ENCODE measurements around the gene GOLGB1. TPM values are rescaled to one million over a fixed set of nuclear protein-coding genes. Genes with fewer than 3 reads are reported as not detected.

Gene GOLGB1
- polyA plus RNA-seq, 1 experiment, result 17.3 TPM

DNA sequence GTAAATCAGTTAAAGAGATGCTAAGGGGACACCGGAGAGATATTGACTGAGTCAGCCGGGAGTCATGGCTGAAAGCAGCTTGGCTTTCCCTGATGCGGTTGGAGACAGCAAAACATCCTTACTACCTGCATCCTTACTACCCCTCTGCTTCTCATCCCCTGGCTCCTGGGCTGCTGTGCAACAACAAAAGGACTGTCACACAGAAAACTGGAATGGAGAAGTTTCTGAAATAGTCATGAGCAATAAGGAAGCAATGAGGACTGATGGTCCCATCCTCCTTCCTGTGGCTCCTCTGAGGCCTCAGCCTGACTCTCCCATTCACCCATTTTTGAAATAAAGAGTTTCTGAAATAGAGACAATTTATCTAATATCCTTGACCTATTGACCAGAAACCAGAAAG lies 90.0 kb downstream of the GOLGB1 start:
- H3K27me3 ChIP-seq (ENCODE audit: control insufficient read depth, insufficient read depth, low read length), result no peaks in the 10 kb centered on the region
- no peak for DNase-seq (ENCODE audit: low read depth)
- H3K36me3 ChIP-seq (ENCODE audit: control insufficient read depth, insufficient read depth, low read length), result peaks cover 3% of the 10 kb centered on the region; the same call in 1 of the 2 replicates
- CTCF ChIA-PET, result no interaction called here
- TF ChIP-seq, protein P1, sequence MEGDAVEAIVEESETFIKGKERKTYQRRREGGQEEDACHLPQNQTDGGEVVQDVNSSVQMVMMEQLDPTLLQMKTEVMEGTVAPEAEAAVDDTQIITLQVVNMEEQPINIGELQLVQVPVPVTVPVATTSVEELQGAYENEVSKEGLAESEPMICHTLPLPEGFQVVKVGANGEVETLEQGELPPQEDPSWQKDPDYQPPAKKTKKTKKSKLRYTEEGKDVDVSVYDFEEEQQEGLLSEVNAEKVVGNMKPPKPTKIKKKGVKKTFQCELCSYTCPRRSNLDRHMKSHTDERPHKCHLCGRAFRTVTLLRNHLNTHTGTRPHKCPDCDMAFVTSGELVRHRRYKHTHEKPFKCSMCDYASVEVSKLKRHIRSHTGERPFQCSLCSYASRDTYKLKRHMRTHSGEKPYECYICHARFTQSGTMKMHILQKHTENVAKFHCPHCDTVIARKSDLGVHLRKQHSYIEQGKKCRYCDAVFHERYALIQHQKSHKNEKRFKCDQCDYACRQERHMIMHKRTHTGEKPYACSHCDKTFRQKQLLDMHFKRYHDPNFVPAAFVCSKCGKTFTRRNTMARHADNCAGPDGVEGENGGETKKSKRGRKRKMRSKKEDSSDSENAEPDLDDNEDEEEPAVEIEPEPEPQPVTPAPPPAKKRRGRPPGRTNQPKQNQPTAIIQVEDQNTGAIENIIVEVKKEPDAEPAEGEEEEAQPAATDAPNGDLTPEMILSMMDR (IDR thresholded peaks at IDR 0.05; ENCODE audit: insufficient read depth, low read depth, low read length), result no peak
- H3K4me3 ChIP-seq (ENCODE audit: low read depth, low read length), result no peak overlapping the region
- POLR2A ChIA-PET, result no interaction called here

DNA sequence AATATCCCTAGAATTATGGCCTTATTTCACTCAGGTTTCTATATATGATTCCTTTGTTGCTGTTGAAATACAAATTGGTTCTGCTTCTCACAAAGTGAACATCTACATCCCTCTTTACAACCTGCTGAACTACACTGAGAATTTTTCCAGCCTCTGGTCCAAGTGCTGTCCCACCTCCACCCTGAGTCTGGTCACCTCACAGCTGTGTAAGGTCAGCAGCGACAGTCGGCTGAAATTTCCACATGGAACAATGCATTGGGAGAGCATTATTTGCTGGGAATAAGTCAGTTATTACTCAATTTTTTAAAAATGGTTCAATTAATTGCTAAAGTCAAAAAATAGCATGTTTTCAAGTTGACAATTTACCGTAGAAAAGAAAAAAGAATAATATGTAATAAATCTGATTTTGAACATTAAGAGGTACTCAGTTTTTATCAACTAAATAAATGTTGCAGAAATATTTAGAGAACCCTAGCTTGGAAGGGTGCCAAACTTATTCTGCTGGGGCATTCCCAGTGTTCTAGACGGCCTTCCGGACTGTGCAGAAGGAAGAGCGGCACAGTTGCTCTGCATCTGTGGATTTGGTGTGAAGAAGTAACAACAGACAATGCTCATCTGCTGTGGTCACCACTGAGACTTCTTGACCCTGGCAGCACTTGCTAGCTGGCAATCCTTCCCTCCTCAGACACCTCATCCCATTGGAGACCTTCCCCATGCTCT lies 90.7 kb downstream of the GOLGB1 start:
- ChIA-PET POLR2A (no interaction called here), CTCF (no interaction called here)
- Histone ChIP-seq H3K27me3 (ENCODE audit: control insufficient read depth, insufficient read depth, low read length) (no peaks in the 10 kb centered on the region), H3K4me3 (ENCODE audit: low read depth, low read length) (no peak overlapping the region), H3K36me3 (ENCODE audit: control insufficient read depth, insufficient read depth, low read length) (no peaks in the 10 kb centered on the region)
- TF ChIP-seq, protein P1 (IDR thresholded peaks at IDR 0.05; ENCODE audit: insufficient read depth, low read depth, low read length), result no peak
- no peak for DNase-seq (ENCODE audit: low read depth)

DNA sequence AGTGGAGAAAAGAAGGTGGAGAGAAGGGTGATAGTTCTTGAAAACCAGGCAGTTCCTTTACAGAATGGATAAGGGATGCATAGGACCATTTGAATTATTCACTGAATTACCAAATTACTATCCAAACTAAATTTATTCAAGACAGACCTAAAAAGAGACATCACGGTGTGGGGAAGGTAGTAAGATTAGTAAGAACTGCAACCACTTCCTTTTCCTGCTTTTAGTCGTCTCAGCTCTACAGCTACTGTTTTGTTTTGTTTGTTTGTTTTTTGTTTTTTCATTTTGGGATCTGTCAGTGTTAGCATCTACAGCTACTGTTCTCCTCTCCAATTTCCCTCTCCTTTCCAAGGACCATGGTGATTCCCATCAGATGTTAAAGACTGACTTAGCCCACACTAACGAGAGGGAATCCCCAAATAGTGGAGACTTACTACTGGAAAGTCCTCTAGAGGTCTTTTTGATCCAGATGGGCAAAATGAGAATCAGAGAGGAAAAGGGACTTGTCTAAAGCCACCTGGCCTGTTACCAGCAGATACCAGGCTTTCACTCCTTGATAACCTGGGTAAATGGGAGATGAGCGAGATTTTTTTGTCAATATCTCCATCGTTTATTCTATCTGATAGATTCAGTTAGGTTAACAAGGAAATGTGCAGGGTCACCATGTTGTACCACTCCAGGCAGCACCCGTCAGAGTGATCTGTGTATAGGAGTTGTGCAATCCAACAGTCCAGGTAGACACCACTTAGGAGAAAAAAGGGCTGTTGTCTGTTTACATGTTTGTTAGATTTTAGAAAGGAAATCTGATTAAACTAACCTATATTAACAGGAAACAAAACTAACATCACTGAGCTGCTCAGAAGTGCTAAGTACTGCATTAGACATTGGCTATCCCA lies 94.8 kb downstream of the GOLGB1 start:
- ChIA-PET CTCF (no interaction called here), POLR2A (no interaction called here)
- H3K4me3 ChIP-seq (ENCODE audit: low read depth, low read length), result no peak overlapping the region
- H3K36me3 ChIP-seq (ENCODE audit: control insufficient read depth, insufficient read depth, low read length), result no peaks in the 10 kb centered on the region
- DNase-seq (ENCODE audit: low read depth), result no peak
- no peaks in the 10 kb centered on the region for H3K27me3 ChIP-seq (ENCODE audit: control insufficient read depth, insufficient read depth, low read length)
- TF ChIP-seq, protein P1 (IDR thresholded peaks at IDR 0.05; ENCODE audit: insufficient read depth, low read depth, low read length), result no peak

DNA sequence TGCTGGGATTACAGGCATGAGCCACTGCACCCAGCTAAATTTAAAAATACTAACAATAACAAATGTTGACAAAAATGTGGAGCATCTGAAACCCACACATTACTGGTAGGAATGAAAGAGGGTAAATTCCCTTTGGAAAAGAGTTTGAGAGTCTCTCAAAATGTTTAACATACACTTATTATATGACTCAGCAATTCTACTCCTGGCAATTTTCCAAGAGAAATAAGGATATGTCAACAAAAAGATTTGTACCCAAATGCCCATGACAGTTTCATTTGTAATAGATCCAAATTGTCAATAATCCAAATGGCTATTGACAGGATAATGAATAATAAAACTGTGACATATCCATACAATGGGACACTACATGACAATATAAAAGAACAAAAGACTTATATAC lies 97.9 kb downstream of the GOLGB1 start:
- no peak for DNase-seq (ENCODE audit: low read depth)
- TF ChIP-seq, protein P1 (IDR thresholded peaks at IDR 0.05; ENCODE audit: insufficient read depth, low read depth, low read length), result no peak
- H3K4me3 ChIP-seq (ENCODE audit: low read depth, low read length), result no peak overlapping the region
- no peaks in the 10 kb centered on the region for H3K27me3 ChIP-seq (ENCODE audit: control insufficient read depth, insufficient read depth, low read length)
- H3K36me3 ChIP-seq (ENCODE audit: control insufficient read depth, insufficient read depth, low read length), result no peaks in the 10 kb centered on the region
- ChIA-PET CTCF (no interaction called here), POLR2A (no interaction called here)

DNA sequence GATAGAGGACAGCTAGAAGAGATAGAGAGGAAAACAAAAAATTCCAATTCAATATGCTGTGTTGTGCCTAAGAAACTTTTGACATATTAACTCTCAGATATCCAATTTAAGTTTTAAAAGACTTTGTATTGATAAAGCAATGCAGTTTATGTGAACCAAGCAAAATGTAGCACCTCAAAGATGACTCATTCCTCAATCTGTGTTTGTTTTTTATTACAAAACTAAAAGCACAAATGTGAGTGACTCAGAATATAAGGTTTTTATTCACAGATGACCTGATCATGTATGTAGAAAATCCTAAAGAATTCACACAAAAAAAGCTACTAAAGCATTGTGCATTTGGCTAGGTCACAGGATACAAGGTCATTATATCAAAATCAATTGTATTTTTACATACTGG lies 99.9 kb downstream of the GOLGB1 start:
- TF ChIP-seq, protein P1 (IDR thresholded peaks at IDR 0.05; ENCODE audit: insufficient read depth, low read depth, low read length), result no peak
- no peak for DNase-seq (ENCODE audit: low read depth)
- H3K36me3 ChIP-seq (ENCODE audit: control insufficient read depth, insufficient read depth, low read length), result no peaks in the 10 kb centered on the region
- no peaks in the 10 kb centered on the region for H3K27me3 ChIP-seq (ENCODE audit: control insufficient read depth, insufficient read depth, low read length)
- H3K4me3 ChIP-seq (ENCODE audit: low read depth, low read length), result no peak overlapping the region
- ChIA-PET POLR2A (no interaction called here), CTCF (no interaction called here)

Measured in BJ (cell line).